ENCODE data around the gene LHX4.

LHX4 gene

DNA sequence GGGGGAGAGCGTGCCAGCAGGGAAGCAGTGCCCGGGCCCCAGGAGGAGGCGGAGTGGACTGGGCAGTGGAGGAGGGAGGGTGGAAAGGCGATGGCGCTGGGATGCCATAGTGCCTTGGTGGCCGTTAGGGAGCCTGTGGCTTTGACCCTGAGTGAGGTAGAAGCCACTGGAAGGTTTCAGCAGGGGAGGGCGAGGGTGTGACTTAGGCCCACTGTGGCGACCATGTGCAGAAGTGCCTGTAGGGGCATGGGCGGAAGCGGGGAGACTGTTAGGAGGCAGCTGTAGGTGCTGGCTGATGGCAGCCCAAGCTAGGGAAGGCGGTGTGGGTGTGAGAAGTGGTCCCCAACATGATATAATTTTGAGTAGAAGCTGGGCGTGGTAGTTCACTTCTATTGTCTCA, 28.2 kb downstream of the LHX4 start:
- Histone ChIP-seq H3K9ac (ENCODE audit: low read length) (no peak overlapping the region), H2BK15ac (ENCODE audit: low read depth, poor library complexity, severe bottlenecking) (no peak overlapping the region), H2AK5ac (ENCODE audit: low read length, severe bottlenecking) (no peak overlapping the region), H4K8ac (ENCODE audit: low read length) (no peak overlapping the region), H2AFZ (ENCODE audit: low read depth, low read length) (no peak overlapping the region), H3K9me3 (ENCODE audit: control insufficient read depth, low read length) (no peaks in the 10 kb centered on the region), H4K91ac (ENCODE audit: low read length) (no peak overlapping the region), H3K23ac (ENCODE audit: low read length in 2 of 2) (no peak overlapping the region), H3K79me1 (replicated peaks; ENCODE audit: low read length, poor library complexity, severe bottlenecking) (no peaks in the 10 kb centered on the region), H2BK120ac (ENCODE audit: low read depth, low read length) (no peak overlapping the region), H3K27me3 (ENCODE audit: control insufficient read depth in 1 of 2, insufficient read depth in 1 of 2, low read length in 2 of 2) (peaks cover 11 to 98% of the 10 kb centered on the region in 2 experiments), H3K4me2 (ENCODE audit: low read length, poor library complexity, severe bottlenecking) (no peak overlapping the region), H3K36me3 (ENCODE audit: control insufficient read depth in 1 of 2, insufficient read depth in 2 of 2, low read depth in 1 of 2, low read length in 2 of 2) (no peaks in the 10 kb centered on the region), H3K4me3 (ENCODE audit: insufficient read depth in 1 of 2, low read depth in 1 of 2, low read length in 2 of 2) (no peak overlapping the region), H3K18ac (ENCODE audit: low read depth in 1 of 2, low read length in 2 of 2) (no peak overlapping the region), H2BK5ac (ENCODE audit: low read depth, low read length, poor library complexity, severe bottlenecking) (no peak overlapping the region), H3K27ac (ENCODE audit: low read length, poor library complexity, severe bottlenecking) (no peak overlapping the region), H3K4ac (ENCODE audit: low read depth in 1 of 2, low read length in 2 of 2) (no peak overlapping the region), H3K4me1 (ENCODE audit: control insufficient read depth, insufficient read depth, low read depth, low read length) (peaks cover 41% of the 10 kb centered on the region), H2BK12ac (ENCODE audit: low read length in 2 of 2) (peak overlapping the region in 1 of 2 experiments; percentile 18), H3K14ac (ENCODE audit: low read length in 2 of 2) (no peak overlapping the region)
- WGBS: 86% methylated on average over 12 of the region's 12 CpGs
- DNase-seq: no peak

GRCh38 chr1:180258935-180259334, 28.9 kb downstream of the LHX4 start:
- Histone ChIP-seq H3K4me2 (ENCODE audit: low read length, poor library complexity, severe bottlenecking) (no peak overlapping the region), H3K27ac (ENCODE audit: low read length, poor library complexity, severe bottlenecking) (no peak overlapping the region), H2BK15ac (ENCODE audit: low read depth, poor library complexity, severe bottlenecking) (no peak overlapping the region), H3K18ac (ENCODE audit: low read depth in 1 of 2, low read length in 2 of 2) (no peak overlapping the region), H4K91ac (ENCODE audit: low read length) (peak overlapping the region; percentile 11), H2AFZ (ENCODE audit: low read depth, low read length) (no peak overlapping the region), H3K9me3 (ENCODE audit: control insufficient read depth, low read length) (no peaks in the 10 kb centered on the region), H2BK120ac (ENCODE audit: low read depth, low read length) (no peak overlapping the region), H2BK12ac (ENCODE audit: low read length in 2 of 2) (no peak overlapping the region), H3K14ac (ENCODE audit: low read length in 2 of 2) (no peak overlapping the region), H3K4ac (ENCODE audit: low read depth in 1 of 2, low read length in 2 of 2) (no peak overlapping the region), H3K27me3 (ENCODE audit: control insufficient read depth in 1 of 2, insufficient read depth in 1 of 2, low read length in 2 of 2) (peaks cover 11 to 98% of the 10 kb centered on the region in 2 experiments), H2AK5ac (ENCODE audit: low read length, severe bottlenecking) (peak overlapping the region; percentile 17), H3K4me3 (ENCODE audit: insufficient read depth in 1 of 2, low read depth in 1 of 2, low read length in 2 of 2) (no peak overlapping the region), H3K4me1 (ENCODE audit: control insufficient read depth, insufficient read depth, low read depth, low read length) (peaks cover 40% of the 10 kb centered on the region), H3K23ac (ENCODE audit: low read length in 2 of 2) (no peak overlapping the region), H4K8ac (ENCODE audit: low read length) (no peak overlapping the region), H3K36me3 (ENCODE audit: control insufficient read depth in 1 of 2, insufficient read depth in 2 of 2, low read depth in 1 of 2, low read length in 2 of 2) (no peaks in the 10 kb centered on the region), H3K9ac (ENCODE audit: low read length) (no peak overlapping the region), H3K79me1 (replicated peaks; ENCODE audit: low read length, poor library complexity, severe bottlenecking) (no peaks in the 10 kb centered on the region), H2BK5ac (ENCODE audit: low read depth, low read length, poor library complexity, severe bottlenecking) (no peak overlapping the region)
- no peak for DNase-seq
- 90% methylated on average over 5 of the region's 5 CpGs for WGBS

GRCh38 chr1:180259431-180260338, 29.6 kb downstream of the LHX4 start:
- H2AK5ac ChIP-seq (ENCODE audit: low read length, severe bottlenecking): peak overlapping the region; percentile 37
- H3K4me3 ChIP-seq (ENCODE audit: insufficient read depth in 1 of 2, low read depth in 1 of 2, low read length in 2 of 2): no peak overlapping the region
- no peak overlapping the region for H2BK15ac ChIP-seq (ENCODE audit: low read depth, poor library complexity, severe bottlenecking)
- no peak overlapping the region for H2BK120ac ChIP-seq (ENCODE audit: low read depth, low read length)
- H3K79me1 ChIP-seq (replicated peaks; ENCODE audit: low read length, poor library complexity, severe bottlenecking): no peaks in the 10 kb centered on the region
- DNase-seq: no peak
- no peak overlapping the region for H2BK12ac ChIP-seq (ENCODE audit: low read length in 2 of 2)
- H3K4me1 ChIP-seq (ENCODE audit: control insufficient read depth, insufficient read depth, low read depth, low read length): peaks cover 35% of the 10 kb centered on the region
- no peak overlapping the region for H3K9ac ChIP-seq (ENCODE audit: low read length)
- no peak overlapping the region for H3K4me2 ChIP-seq (ENCODE audit: low read length, poor library complexity, severe bottlenecking)
- no peak overlapping the region for H3K14ac ChIP-seq (ENCODE audit: low read length in 2 of 2)
- no peaks in the 10 kb centered on the region for H3K9me3 ChIP-seq (ENCODE audit: control insufficient read depth, low read length)
- H3K27me3 ChIP-seq (ENCODE audit: control insufficient read depth in 1 of 2, insufficient read depth in 1 of 2, low read length in 2 of 2): peaks cover 11 to 98% of the 10 kb centered on the region in 2 experiments
- no peak overlapping the region for H3K4ac ChIP-seq (ENCODE audit: low read depth in 1 of 2, low read length in 2 of 2)
- H3K23ac ChIP-seq (ENCODE audit: low read length in 2 of 2): no peak overlapping the region
- no peak overlapping the region for H4K91ac ChIP-seq (ENCODE audit: low read length)
- H2BK5ac ChIP-seq (ENCODE audit: low read depth, low read length, poor library complexity, severe bottlenecking): no peak overlapping the region
- no peak overlapping the region for H3K18ac ChIP-seq (ENCODE audit: low read depth in 1 of 2, low read length in 2 of 2)
- WGBS: 84% methylated on average over 22 of the region's 22 CpGs
- H3K27ac ChIP-seq (ENCODE audit: low read length, poor library complexity, severe bottlenecking): no peak overlapping the region
- no peak overlapping the region for H2AFZ ChIP-seq (ENCODE audit: low read depth, low read length)
- no peaks in the 10 kb centered on the region for H3K36me3 ChIP-seq (ENCODE audit: control insufficient read depth in 1 of 2, insufficient read depth in 2 of 2, low read depth in 1 of 2, low read length in 2 of 2)
- H4K8ac ChIP-seq (ENCODE audit: low read length): no peak overlapping the region

DNA sequence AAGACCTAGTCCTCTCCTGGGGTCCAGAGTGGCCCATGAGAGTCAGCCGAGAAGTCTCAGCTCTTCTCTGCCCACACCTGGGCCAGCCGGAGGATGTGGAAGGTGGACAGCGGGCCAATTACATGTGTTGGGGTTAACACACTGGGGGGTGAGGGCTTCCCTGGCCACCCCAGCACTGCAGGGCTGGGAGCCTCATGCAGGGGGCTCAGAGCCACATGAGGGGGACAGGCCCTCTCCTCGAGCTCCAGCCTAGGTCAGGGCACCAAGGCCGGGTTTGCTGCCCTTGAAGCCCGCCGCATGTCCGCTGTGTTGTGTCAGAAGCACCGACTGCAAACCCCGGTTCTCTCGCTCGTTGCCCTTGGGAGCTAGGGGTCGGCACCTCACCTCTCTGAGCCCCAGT, 30.5 kb downstream of the LHX4 start:
- Histone ChIP-seq H4K91ac (ENCODE audit: low read length) (no peak overlapping the region), H3K18ac (ENCODE audit: low read depth in 1 of 2, low read length in 2 of 2) (no peak overlapping the region), H3K36me3 (ENCODE audit: control insufficient read depth in 1 of 2, insufficient read depth in 2 of 2, low read depth in 1 of 2, low read length in 2 of 2) (no peaks in the 10 kb centered on the region), H4K8ac (ENCODE audit: low read length) (no peak overlapping the region), H3K27ac (ENCODE audit: low read length, poor library complexity, severe bottlenecking) (no peak overlapping the region), H2AK5ac (ENCODE audit: low read length, severe bottlenecking) (peak overlapping the region; percentile 47), H3K4ac (ENCODE audit: low read depth in 1 of 2, low read length in 2 of 2) (no peak overlapping the region), H3K23ac (ENCODE audit: low read length in 2 of 2) (no peak overlapping the region), H2AFZ (ENCODE audit: low read depth, low read length) (no peak overlapping the region), H2BK5ac (ENCODE audit: low read depth, low read length, poor library complexity, severe bottlenecking) (no peak overlapping the region), H2BK120ac (ENCODE audit: low read depth, low read length) (no peak overlapping the region), H3K9me3 (ENCODE audit: control insufficient read depth, low read length) (no peaks in the 10 kb centered on the region), H3K4me2 (ENCODE audit: low read length, poor library complexity, severe bottlenecking) (no peak overlapping the region), H3K79me1 (replicated peaks; ENCODE audit: low read length, poor library complexity, severe bottlenecking) (no peaks in the 10 kb centered on the region), H3K4me3 (ENCODE audit: insufficient read depth in 1 of 2, low read depth in 1 of 2, low read length in 2 of 2) (no peak overlapping the region), H2BK15ac (ENCODE audit: low read depth, poor library complexity, severe bottlenecking) (no peak overlapping the region), H2BK12ac (ENCODE audit: low read length in 2 of 2) (no peak overlapping the region), H3K27me3 (ENCODE audit: control insufficient read depth in 1 of 2, insufficient read depth in 1 of 2, low read length in 2 of 2) (peaks cover 15 to 99% of the 10 kb centered on the region in 2 experiments), H3K4me1 (ENCODE audit: control insufficient read depth, insufficient read depth, low read depth, low read length) (peaks cover 27% of the 10 kb centered on the region), H3K9ac (ENCODE audit: low read length) (no peak overlapping the region), H3K14ac (ENCODE audit: low read length in 2 of 2) (no peak overlapping the region)
- WGBS: 87% methylated on average over 13 of the region's 13 CpGs
- no peak for DNase-seq
